G401 (cell line): ENCODE data around the gene NAMPT. TPM values are rescaled to one million over a fixed set of nuclear protein-coding genes. Genes with fewer than 3 reads are reported as not detected.
"Not testable (repeated sequence)": the region's sequence is repeated elsewhere in the genome, so short reads cannot be mapped to it uniquely, and the experiment has no call there.

Source experiments
- DNase-seq: peaks from one replicate; pipeline ENCODE4 v3.0.0-alpha.2; 2015; ENCODE audit warnings: low spot score
- in situ Hi-C: cut with HindIII; loops from 2 replicates; pipeline ENCODE4 v1.10.0; 2016; ENCODE audit warnings: low sequenced_read_pairs, mixed read lengths
- total RNA-seq: library from RNA; depleted of rRNA; stranded (reverse); fragments of >200 nt; shearing (Covaris generic); gene quantifications from 2 replicates; pipeline ENCODE4 v1.2.3, GENCODE V29; 2014; rRNA removed

NAMPT gene
- total RNA-seq = 107 and 111 TPM in 2 replicates

GRCh38 chr7:106284714-106285050 lies at the start of gene NAMPT:
NAMPT (minus strand) TSS chr7:106284983; CDS start chr7:106284884, 99 bp downstream.
- DNase-seq = no peak
- in situ Hi-C loops = no loop called here

GRCh38 chr7:106332201-106332600 lies 47.4 kb upstream of the NAMPT start:
- DNase-seq = no peak
- in situ Hi-C loops = no loop called here

GRCh38 chr7:106331441-106332175 lies 46.8 kb upstream of the NAMPT start:
- DNase-seq = no peak
- in situ Hi-C loops = no loop called here

GRCh38 chr7:106329971-106330733 lies 45.4 kb upstream of the NAMPT start:
- in situ Hi-C loops = no loop called here
- no peak for DNase-seq

GRCh38 chr7:106329408-106329807 lies 44.6 kb upstream of the NAMPT start:
- in situ Hi-C loops = no loop called here

GRCh38 chr7:106327538-106328481 lies 43.0 kb upstream of the NAMPT start:
- no peak for DNase-seq
- in situ Hi-C loops = no loop called here

More at GRCh38 chr7:106329408-106329807, 44.6 kb upstream of the NAMPT start:
- no peak for DNase-seq

GRCh38 chr7:106326594-106327537 lies 42.1 kb upstream of the NAMPT start:
- no peak for DNase-seq
- in situ Hi-C loops = no loop called here

DNA sequence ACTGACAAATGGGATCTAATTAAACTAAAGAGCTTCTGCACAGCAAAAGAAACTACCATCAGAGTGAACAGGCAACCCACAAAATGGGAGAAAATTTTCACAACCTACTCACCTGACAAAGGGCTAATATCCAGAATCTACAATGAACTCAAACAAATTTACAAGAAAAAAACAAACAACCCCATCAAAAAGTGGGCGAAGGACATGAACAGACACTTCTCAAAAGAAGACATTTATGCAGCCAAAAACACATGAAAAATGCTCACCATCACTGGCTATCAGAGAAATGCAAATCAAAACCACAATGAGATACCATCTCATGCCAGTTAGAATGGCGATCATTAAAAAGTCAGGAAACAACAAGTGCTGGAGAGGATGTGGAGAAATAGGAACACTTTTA lies 39.7 kb upstream of the NAMPT start:
- in situ Hi-C loops, DNase-seq: not testable (repeated sequence)

- DNase-seq, in situ Hi-C loops: not testable (repeated sequence)
These were observed 35.5 kb upstream of the NAMPT start for GRCh38 chr7:106320254-106320770.

GRCh38 chr7:106318482-106318881 lies 33.7 kb upstream of the NAMPT start:
- in situ Hi-C loops = no loop called here
- DNase-seq = no peak

DNA sequence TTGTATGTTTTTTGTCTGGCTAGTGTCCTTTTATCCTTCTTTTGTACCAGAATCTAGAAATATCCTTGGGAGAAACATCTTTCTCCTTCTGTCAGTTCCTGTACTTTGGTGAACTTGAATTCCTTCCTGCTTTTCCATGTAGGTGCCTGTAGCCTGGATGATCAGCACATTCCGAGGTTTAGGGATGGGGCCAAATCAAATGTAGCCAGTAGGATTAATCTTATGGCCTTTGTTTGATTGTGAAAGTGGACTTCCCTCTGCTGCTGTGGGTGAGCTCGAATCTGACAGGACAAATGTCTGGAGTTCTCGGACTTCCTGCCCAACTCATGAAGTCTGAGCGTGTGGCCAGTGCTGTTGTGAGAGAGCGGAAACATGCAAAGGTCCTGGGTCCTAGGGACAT lies 33.2 kb upstream of the NAMPT start:
- in situ Hi-C loops = no loop called here
- DNase-seq = no peak

GRCh38 chr7:106316947-106317346 lies 32.2 kb upstream of the NAMPT start:
- no peak for DNase-seq

DNA sequence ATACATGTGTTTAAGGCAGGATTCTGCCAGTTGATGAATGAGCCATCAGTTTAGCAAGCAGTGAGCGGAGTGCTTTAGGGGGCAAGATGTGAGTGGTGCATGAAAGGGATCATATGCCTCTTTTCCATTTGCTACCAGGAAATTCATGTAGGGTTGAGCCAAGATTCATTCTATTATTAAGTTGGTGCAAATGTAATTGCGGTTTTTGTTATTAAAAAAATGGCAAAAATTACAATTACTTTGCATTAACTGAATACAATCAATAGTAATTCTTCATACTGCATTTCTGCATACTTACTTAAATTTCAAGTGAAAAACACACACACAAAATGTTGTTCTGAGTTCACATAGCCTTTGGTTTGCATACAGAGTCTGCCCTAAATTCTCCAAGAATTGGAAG lies 30.1 kb upstream of the NAMPT start:
- no peak for DNase-seq
- in situ Hi-C loops = no loop called here

More at GRCh38 chr7:106316947-106317346, 32.2 kb upstream of the NAMPT start:
- in situ Hi-C loops = no loop called here

GRCh38 chr7:106313966-106314365 lies 29.2 kb upstream of the NAMPT start:
- no peak for DNase-seq
- in situ Hi-C loops = no loop called here

DNA sequence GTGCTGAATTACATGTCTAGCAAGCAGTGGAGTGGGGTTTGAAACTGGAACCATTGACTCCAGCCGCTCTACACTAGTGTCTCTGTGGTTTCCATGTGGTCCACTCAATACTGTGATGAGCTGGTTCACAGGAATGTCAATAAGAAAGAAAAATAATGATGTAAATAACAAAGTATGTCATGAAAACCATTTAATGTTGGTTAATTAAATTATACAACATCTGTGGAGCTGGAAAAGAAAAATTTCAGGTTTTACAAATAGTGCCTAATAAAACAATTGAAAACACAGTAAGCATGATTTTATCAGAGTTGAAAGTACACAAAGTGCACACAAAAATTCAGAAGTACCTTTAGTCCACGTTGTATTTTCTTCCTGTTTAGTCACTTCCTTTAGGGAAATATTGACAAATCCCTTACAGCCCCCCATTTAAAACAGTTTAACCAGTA lies 28.7 kb upstream of the NAMPT start:
- DNase-seq = no peak
- in situ Hi-C loops = no loop called here

- DNase-seq = no peak
These were observed 28.1 kb upstream of the NAMPT start for GRCh38 chr7:106312906-106313305.

GRCh38 chr7:106312099-106312871 lies 27.5 kb upstream of the NAMPT start:
- in situ Hi-C loops = no loop called here
- DNase-seq = no peak

More at GRCh38 chr7:106312906-106313305, 28.1 kb upstream of the NAMPT start:
- in situ Hi-C loops = no loop called here
